ENCODE data around the gene MYO1D. TPM values are rescaled to one million over a fixed set of nuclear protein-coding genes. Genes with fewer than 3 reads are reported as not detected.

The MYO1D gene
- total RNA-seq, 2 donors from 2014 or later: 238 to 382 TPM

GRCh38 chr17:32815460-32815859, 61.5 kb downstream of the MYO1D start:
- intact Hi-C loops (cut with DNase I): no loop called here

GRCh38 chr17:32814836-32815235, 62.1 kb downstream of the MYO1D start:
- Histone ChIP-seq H3K9me3 (no peaks in the 10 kb centered on the region), H3K36me3 (no peaks in the 10 kb centered on the region), H3K27me3 (no peaks in the 10 kb centered on the region), H3K4me1 (peaks cover 4% of the 10 kb centered on the region), H3K27ac (no peak overlapping the region), H3K4me3 (no peak overlapping the region), H3K9ac (ENCODE audit: low read depth in 2 of 2, low read length in 2 of 2) (no peak overlapping the region)
- intact Hi-C loops (cut with DNase I): no loop called here
- DNase-seq: no peak
- no peak for TF ChIP-seq CTCF (IDR thresholded peaks at IDR 0.05)

More at GRCh38 chr17:32815460-32815859, 61.5 kb downstream of the MYO1D start:
- no peak overlapping the region for H3K27ac ChIP-seq
- no peaks in the 10 kb centered on the region for H3K9me3 ChIP-seq
- H3K9ac ChIP-seq (ENCODE audit: low read depth in 2 of 2, low read length in 2 of 2): no peak overlapping the region
- H3K27me3 ChIP-seq: no peaks in the 10 kb centered on the region
- H3K36me3 ChIP-seq: no peaks in the 10 kb centered on the region
- no peak for DNase-seq
- H3K4me1 ChIP-seq: peaks cover 4% of the 10 kb centered on the region
- TF ChIP-seq CTCF (IDR thresholded peaks at IDR 0.05): no peak
- no peak overlapping the region for H3K4me3 ChIP-seq

DNA sequence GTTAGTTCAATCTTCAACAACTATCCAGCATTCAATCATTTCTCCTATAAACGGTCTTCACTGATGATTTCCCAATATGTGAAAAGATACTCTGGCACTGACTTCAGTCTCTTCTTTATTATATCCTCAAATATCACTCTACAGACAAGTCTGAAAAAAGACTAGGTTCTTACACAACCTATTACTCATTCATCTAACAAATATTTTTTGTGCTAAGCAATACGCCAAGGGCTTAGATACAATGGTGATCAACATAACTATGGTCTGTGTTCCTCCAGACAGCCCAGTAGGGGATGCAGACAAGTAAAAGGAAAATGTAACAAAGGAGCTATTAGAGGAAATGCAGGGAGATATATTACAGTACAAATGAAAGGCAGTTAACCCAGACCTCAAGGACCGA, 63.9 kb downstream of the MYO1D start:
- H3K4me1 ChIP-seq: peaks cover 4% of the 10 kb centered on the region
- H3K9ac ChIP-seq (ENCODE audit: low read depth in 2 of 2, low read length in 2 of 2): no peak overlapping the region
- no peaks in the 10 kb centered on the region for H3K36me3 ChIP-seq
- H3K27me3 ChIP-seq: no peaks in the 10 kb centered on the region
- H3K27ac ChIP-seq: no peak overlapping the region
- H3K4me3 ChIP-seq: no peak overlapping the region
- intact Hi-C loops (cut with DNase I): no loop called here
- TF ChIP-seq CTCF (IDR thresholded peaks at IDR 0.05): no peak
- no peaks in the 10 kb centered on the region for H3K9me3 ChIP-seq
- DNase-seq: no peak

DNA sequence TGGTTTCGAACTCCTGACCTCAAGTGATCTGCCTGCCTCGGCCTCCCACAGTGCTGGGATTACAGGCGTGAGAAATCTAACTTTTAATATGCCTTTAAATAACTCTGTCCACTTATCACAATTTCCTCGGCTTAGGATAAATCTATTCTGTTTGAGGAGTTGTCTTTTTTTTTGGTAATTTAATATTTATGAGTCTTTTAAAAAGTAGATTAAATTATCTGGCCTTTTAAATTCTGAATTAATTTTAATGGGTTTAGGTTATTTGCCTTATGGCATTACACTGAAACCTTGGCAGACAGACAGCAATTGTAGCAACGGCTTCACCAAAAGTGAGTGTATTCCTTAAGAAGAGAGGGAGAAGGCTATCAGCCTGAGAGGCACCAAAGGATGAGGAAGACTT, 66.2 kb downstream of the MYO1D start:
- Histone ChIP-seq H3K4me3 (no peak overlapping the region), H3K9me3 (no peaks in the 10 kb centered on the region), H3K4me1 (peaks cover 4% of the 10 kb centered on the region), H3K36me3 (no peaks in the 10 kb centered on the region), H3K27ac (no peak overlapping the region), H3K27me3 (no peaks in the 10 kb centered on the region), H3K9ac (ENCODE audit: low read depth in 2 of 2, low read length in 2 of 2) (no peak overlapping the region)
- no peak for DNase-seq
- TF ChIP-seq CTCF (IDR thresholded peaks at IDR 0.05): no peak
- intact Hi-C loops (cut with DNase I): no loop called here

DNA sequence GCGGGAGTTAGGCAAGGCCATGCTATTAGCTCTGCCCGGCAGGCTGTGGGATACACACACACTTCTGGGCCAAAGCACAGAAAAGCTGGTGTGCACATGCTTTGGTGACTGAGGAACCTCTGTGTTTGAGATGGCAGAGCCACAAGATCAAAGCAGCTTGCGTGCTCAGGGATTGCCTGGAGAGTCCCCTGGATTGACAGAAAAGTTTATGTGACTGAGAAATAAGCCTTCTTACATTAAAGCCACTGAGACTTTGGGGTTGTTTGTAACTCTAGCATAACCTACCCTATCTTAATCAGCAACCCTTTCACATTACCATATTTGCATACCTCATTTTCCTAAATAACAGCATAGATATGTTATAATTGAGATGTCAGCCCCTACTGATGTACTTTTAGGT, 69.3 kb downstream of the MYO1D start:
- H3K36me3 ChIP-seq: no peaks in the 10 kb centered on the region
- H3K27ac ChIP-seq: peak overlapping the region; percentile 55
- no peaks in the 10 kb centered on the region for H3K27me3 ChIP-seq
- no peak overlapping the region for H3K4me3 ChIP-seq
- TF ChIP-seq CTCF (IDR thresholded peaks at IDR 0.05): no peak
- intact Hi-C loops (cut with DNase I): no loop called here
- DNase-seq: no peak
- peaks cover 4% of the 10 kb centered on the region for H3K4me1 ChIP-seq
- H3K9ac ChIP-seq (ENCODE audit: low read depth in 2 of 2, low read length in 2 of 2): peak overlapping the region; percentile 27 to 75
- no peaks in the 10 kb centered on the region for H3K9me3 ChIP-seq

DNA sequence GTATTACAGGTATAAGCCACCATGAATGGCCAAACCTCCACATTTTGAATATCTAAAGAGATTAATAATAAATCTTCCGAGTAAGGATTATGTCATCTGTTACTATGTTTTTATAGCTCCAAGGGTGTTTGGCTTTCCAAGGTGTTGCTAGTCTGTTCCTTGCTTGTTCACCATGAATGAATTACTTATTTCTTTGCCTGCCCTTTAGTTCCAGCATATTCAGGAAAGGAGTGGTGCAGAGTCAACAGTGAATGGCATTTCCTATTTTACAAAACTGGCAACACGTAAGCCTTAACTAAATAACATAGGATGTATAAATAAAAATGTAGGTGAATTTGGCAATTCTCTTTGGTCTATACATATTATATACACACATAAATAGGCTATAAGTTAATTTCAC, 70.3 kb downstream of the MYO1D start:
- no peak for DNase-seq
- peak overlapping the region in 1 of 2 donors; percentile 3 for H3K9ac ChIP-seq (ENCODE audit: low read depth in 2 of 2, low read length in 2 of 2)
- no peak overlapping the region for H3K4me3 ChIP-seq
- no peaks in the 10 kb centered on the region for H3K4me1 ChIP-seq
- no peaks in the 10 kb centered on the region for H3K9me3 ChIP-seq
- H3K27me3 ChIP-seq: no peaks in the 10 kb centered on the region
- peak overlapping the region; percentile 55 for H3K27ac ChIP-seq
- intact Hi-C loops (cut with DNase I): no loop called here
- no peaks in the 10 kb centered on the region for H3K36me3 ChIP-seq
- no peak for TF ChIP-seq CTCF (IDR thresholded peaks at IDR 0.05)
